Upper lobe of left lung (tissue), 6 donors: ENCODE data around the gene OPCML. TPM values are rescaled to one million over a fixed set of nuclear protein-coding genes. Genes with fewer than 3 reads are reported as not detected.

Experiments used
- ATAC-seq, 2 donors: fragments of 200-7000 bp; cut with Tn5 transposase; one replicate each; pipeline ENCODE4 v1.9.1; 2022; ENCODE audit warnings: mild to moderate bottlenecking in 2 of 2, moderate library complexity in 2 of 2; ENCODE audit not compliant: low FRiP score in 2 of 2
- DNase-seq, 2 donors: peaks; one replicate each; pipeline ENCODE4 v3.0.0-alpha.2; 2019 to 2020
- H3K27ac ChIP-seq, 4 donors: fragments of 200-600 bp; sonication (generic); one replicate each; pipeline ENCODE4 v1.5.1; 2016 to 2019
- H3K27me3 ChIP-seq, 4 donors: fragments of 200-600 bp; sonication (generic); one replicate each; pipeline ENCODE4 v1.5.1; 2017 to 2019
- H3K36me3 ChIP-seq, 4 donors: fragments of 200-600 bp; sonication (generic); one replicate each; pipeline ENCODE4 v1.5.1; 2016 to 2019
- H3K4me1 ChIP-seq, 4 donors: fragments of 200-600 bp; sonication (generic); one replicate each; pipeline ENCODE4 v1.5.1; 2018 to 2019
- H3K4me3 ChIP-seq, 4 donors: fragments of 200-600 bp; sonication (generic); one replicate each; pipeline ENCODE4 v1.5.1; 2017 to 2019; ENCODE audit warnings: mild to moderate bottlenecking in 2 of 4, moderate library complexity in 1 of 4
- H3K9me3 ChIP-seq, 4 donors: fragments of 200-600 bp; sonication (generic); one replicate each; pipeline ENCODE4 v1.5.1; 2018 to 2019
- EP300 ChIP-seq, 4 donors: sonication (generic); formaldehyde crosslinking; IDR thresholded peaks; one replicate each; pipeline ENCODE4 v1.5.1; 2017; ENCODE audit warnings: antibody characterized with exemption in 4 of 4, control low read depth in 2 of 4
- POLR2A ChIP-seq, 4 donors: fragments of 450-650 bp; IDR thresholded peaks; one replicate each; pipeline ENCODE4 v1.5.1; 2016 to 2017; ENCODE audit warnings: antibody characterized with exemption in 4 of 4, mild to moderate bottlenecking in 2 of 4
- POLR2AphosphoS5 ChIP-seq, 2 donors: sonication (generic); formaldehyde crosslinking; IDR thresholded peaks; one replicate each; pipeline ENCODE4 v1.5.1; 2017; ENCODE audit warnings: antibody characterized with exemption in 2 of 2
- WGBS, 2 donors: methylation state at CpG; one replicate each; pipeline ENCODE4 v1.1.5; 2017 to 2018; 5-methylcytosine and 5-hydroxymethylcytosine counted together
- total RNA-seq, 6 donors: library from RNA; depleted of rRNA in 4 of 6; stranded (reverse); fragments of >200 nt in 4 of 6; gene quantifications; one replicate each; pipeline versions ENCODE4 v1.1.0 to v1.2.1, GENCODE V29; 2016 to 2021
- TF ChIP-seq, protein P1 (sequence below), 6 experiments: fragments of 450-650 bp in 4 of 6; fragments of 200-600 bp in 2 of 6; sonication (generic) in 2 of 6; IDR thresholded peaks; one replicate each; pipeline ENCODE4 v1.5.1; 2016 to 2019; ENCODE audit warnings: antibody characterized with exemption in 6 of 6
- donor health status: DM: no; HTN: no; CAD: no; lungs with moderate emphysema.
- donor health status: DM: no; HTN: yes; CAD: no; lungs with severe emphysema.

Gene OPCML
- total RNA-seq, 6 donors from 2014 or later, result 0.10 TPM; not detected in 5

DNA sequence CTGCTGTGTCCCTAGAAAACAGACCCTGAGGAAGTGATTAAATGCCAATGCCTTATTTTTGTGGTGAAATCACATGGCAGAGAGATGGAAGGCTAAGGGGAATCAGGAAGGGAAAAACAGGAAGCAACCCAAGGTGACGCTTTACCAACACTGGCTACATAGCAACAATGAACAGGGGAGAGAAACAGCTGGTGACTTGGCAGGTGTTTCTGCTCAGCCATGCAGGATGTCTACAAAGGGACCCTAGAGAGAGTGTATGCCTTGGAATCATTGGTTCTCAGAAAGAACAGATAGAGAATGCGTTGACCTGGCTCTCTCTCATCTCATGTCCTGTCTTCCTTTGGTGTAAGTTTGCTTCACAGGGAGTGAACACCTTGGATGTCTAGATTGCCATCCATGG, 911.9 kb downstream of the OPCML start:
- DNase-seq (no peak), ATAC-seq (no peak)
- no peaks in the 10 kb centered on the region for H3K4me1 ChIP-seq
- H3K4me3 ChIP-seq, result no peak overlapping the region
- H3K36me3 ChIP-seq, result no peaks in the 10 kb centered on the region
- no peaks in the 10 kb centered on the region for H3K27me3 ChIP-seq
- H3K27ac ChIP-seq, result no peak overlapping the region
- 73 to 81% methylated on average over 1 to 2 of the region's 2 CpGs for WGBS, 2 donors
- TF ChIP-seq POLR2A (IDR thresholded peaks at IDR 0.05), result no peak
- H3K9me3 ChIP-seq, result no peaks in the 10 kb centered on the region

DNA sequence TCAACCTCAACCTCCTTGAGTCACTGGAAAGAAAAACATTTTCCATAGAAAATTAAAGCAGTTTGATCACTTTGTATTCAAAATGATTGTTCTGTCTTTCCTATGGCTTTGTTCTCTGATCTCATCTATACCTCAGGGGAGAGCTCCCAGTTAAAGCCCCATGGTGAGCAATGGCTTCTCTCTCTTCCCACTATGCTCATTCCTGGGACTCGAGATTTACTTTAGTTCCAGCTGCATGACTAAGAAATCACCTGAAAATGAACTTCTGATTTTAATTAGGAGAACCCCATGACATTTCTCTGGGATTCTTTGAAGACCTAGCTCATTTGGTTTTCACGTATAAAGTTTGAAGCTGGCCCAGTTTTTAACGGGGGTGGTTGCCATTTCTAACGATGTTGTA, 921.5 kb downstream of the OPCML start:
- Histone ChIP-seq H3K4me3 (no peak overlapping the region), H3K4me1 (peaks cover 0 to 4% (median 0%) of the 10 kb centered on the region in 4 donors), H3K36me3 (no peaks in the 10 kb centered on the region), H3K9me3 (peaks cover 0 to 5% (median 2%) of the 10 kb centered on the region in 4 donors), H3K27ac (no peak overlapping the region), H3K27me3 (no peaks in the 10 kb centered on the region)
- TF ChIP-seq EP300 (IDR thresholded peaks at IDR 0.05), result no peak
- DNase-seq (no peak), ATAC-seq (no peak)
- 81 to 85% methylated on average over 4 of the region's 4 CpGs for WGBS, 2 donors

- Histone ChIP-seq H3K4me1 (peaks cover 0 to 10% (median 0%) of the 10 kb centered on the region in 4 donors), H3K9me3 (peaks cover 0 to 5% (median 2%) of the 10 kb centered on the region in 4 donors), H3K27ac (no peak overlapping the region), H3K4me3 (no peak overlapping the region), H3K36me3 (no peaks in the 10 kb centered on the region), H3K27me3 (no peaks in the 10 kb centered on the region)
- WGBS, 2 donors, result 73 to 87% methylated on average over 8 of the region's 8 CpGs
- TF ChIP-seq, protein P1, sequence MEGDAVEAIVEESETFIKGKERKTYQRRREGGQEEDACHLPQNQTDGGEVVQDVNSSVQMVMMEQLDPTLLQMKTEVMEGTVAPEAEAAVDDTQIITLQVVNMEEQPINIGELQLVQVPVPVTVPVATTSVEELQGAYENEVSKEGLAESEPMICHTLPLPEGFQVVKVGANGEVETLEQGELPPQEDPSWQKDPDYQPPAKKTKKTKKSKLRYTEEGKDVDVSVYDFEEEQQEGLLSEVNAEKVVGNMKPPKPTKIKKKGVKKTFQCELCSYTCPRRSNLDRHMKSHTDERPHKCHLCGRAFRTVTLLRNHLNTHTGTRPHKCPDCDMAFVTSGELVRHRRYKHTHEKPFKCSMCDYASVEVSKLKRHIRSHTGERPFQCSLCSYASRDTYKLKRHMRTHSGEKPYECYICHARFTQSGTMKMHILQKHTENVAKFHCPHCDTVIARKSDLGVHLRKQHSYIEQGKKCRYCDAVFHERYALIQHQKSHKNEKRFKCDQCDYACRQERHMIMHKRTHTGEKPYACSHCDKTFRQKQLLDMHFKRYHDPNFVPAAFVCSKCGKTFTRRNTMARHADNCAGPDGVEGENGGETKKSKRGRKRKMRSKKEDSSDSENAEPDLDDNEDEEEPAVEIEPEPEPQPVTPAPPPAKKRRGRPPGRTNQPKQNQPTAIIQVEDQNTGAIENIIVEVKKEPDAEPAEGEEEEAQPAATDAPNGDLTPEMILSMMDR (IDR thresholded peaks at IDR 0.05), result no peak
- TF ChIP-seq EP300 (IDR thresholded peaks at IDR 0.05) (no peak), POLR2A (IDR thresholded peaks at IDR 0.05) (no peak), POLR2AphosphoS5 (IDR thresholded peaks at IDR 0.05) (no peak)
- DNase-seq (no peak), ATAC-seq (no peak)
Observed at GRCh38 chr11:132610216-132610615, 922.1 kb downstream of the OPCML start.

DNA sequence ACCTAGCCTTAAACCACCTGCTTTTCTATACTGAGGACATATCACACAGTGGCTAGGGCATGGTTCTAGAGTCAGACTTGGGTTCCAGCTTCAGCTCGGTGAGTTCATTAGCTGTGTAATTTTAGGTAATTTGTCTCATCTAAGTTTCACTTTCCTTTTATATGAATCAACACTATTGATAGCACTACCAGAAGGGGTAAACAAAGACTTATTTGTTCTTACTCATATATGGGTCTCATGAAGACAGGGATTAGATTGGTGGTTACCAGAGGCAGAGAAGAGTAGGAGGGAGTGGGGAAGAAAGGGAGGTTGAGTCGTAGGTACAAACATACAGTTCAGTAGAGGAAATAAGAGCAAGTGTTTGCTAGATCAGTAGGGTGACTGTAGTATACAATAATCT, 924.7 kb downstream of the OPCML start:
- peaks cover 0 to 15% (median 0%) of the 10 kb centered on the region in 4 donors for H3K4me1 ChIP-seq
- DNase-seq (no peak), ATAC-seq (no peak)
- no peaks in the 10 kb centered on the region for H3K36me3 ChIP-seq
- H3K4me3 ChIP-seq, result no peak overlapping the region
- TF ChIP-seq POLR2A (IDR thresholded peaks at IDR 0.05) (no peak), POLR2AphosphoS5 (IDR thresholded peaks at IDR 0.05) (no peak), EP300 (IDR thresholded peaks at IDR 0.05) (no peak)
- TF ChIP-seq, protein P1 (IDR thresholded peaks at IDR 0.05), result no peak
- peaks cover 0 to 2% (median 0%) of the 10 kb centered on the region in 4 donors for H3K9me3 ChIP-seq
- H3K27me3 ChIP-seq, result no peaks in the 10 kb centered on the region
- WGBS, 2 donors, result 52 to 66% methylated on average over 2 of the region's 2 CpGs
- no peak overlapping the region for H3K27ac ChIP-seq

- no peaks in the 10 kb centered on the region for H3K36me3 ChIP-seq
- H3K27ac ChIP-seq, result no peak overlapping the region
- WGBS, 2 donors, result 29 to 39% methylated on average over 9 of the region's 9 CpGs
- ATAC-seq (peak; percentile 32 to 64), DNase-seq (no peak)
- H3K4me1 ChIP-seq, result peaks cover 0 to 15% (median 0%) of the 10 kb centered on the region in 4 donors
- H3K9me3 ChIP-seq, result no peaks in the 10 kb centered on the region
- H3K27me3 ChIP-seq, result no peaks in the 10 kb centered on the region
- TF ChIP-seq POLR2AphosphoS5 (IDR thresholded peaks at IDR 0.05) (no peak), POLR2A (IDR thresholded peaks at IDR 0.05) (no peak), EP300 (IDR thresholded peaks at IDR 0.05) (no peak)
- TF ChIP-seq, protein P1 (IDR thresholded peaks at IDR 0.05), result no peak
- H3K4me3 ChIP-seq, result no peak overlapping the region
Observed at GRCh38 chr11:132605825-132606570, 926.3 kb downstream of the OPCML start.

DNA sequence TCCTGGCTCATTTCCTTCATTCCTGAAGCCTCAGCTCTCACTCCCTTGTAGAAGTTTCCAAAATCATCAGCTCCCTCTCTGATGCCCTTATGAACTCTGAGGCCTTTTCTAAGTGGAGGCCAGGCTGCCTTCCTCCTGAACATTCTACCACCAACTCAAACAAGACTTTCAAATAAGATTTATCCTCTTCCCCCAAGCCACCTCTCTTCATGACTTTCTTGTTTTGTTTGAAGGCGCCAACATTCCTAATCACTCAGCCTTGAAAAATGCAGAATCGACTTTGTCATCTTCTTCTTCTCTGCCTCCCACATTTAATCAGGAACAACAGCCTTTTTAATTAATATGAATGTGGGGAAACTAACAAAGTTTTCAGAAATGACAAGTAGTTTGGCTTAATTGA, 927.9 kb downstream of the OPCML start:
- 78 to 85% methylated on average over 2 of the region's 2 CpGs for WGBS, 2 donors
- DNase-seq (no peak), ATAC-seq (no peak)
- Histone ChIP-seq H3K36me3 (no peaks in the 10 kb centered on the region), H3K27me3 (no peaks in the 10 kb centered on the region), H3K4me1 (peaks cover 0 to 15% (median 0%) of the 10 kb centered on the region in 4 donors), H3K27ac (no peak overlapping the region), H3K9me3 (no peaks in the 10 kb centered on the region), H3K4me3 (no peak overlapping the region)
- TF ChIP-seq POLR2AphosphoS5 (IDR thresholded peaks at IDR 0.05) (no peak), EP300 (IDR thresholded peaks at IDR 0.05) (no peak), POLR2A (IDR thresholded peaks at IDR 0.05) (no peak)
- TF ChIP-seq, protein P1 (IDR thresholded peaks at IDR 0.05), result no peak
